ENCODE results near the gene FNDC3B. TPM values are rescaled to one million over a fixed set of nuclear protein-coding genes. Genes with fewer than 3 reads are reported as not detected.

FNDC3B gene
- total and polyA plus RNA-seq, 5 donors from 2014 or later, result 6.8 to 31.8 (median 11.7) TPM

- Mint-ChIP-seq H3K9me3 (peaks cover 0 to 2% (median 0%) of the 10 kb centered on the region in 7 donors), H3K4me1 (peaks cover 20 to 22% (median 20%) of the 10 kb centered on the region in 4 donors), H3K27me3 (no peaks in the 10 kb centered on the region), H3K27ac (no peak overlapping the region), H3K4me3 (no peak overlapping the region), H3K36me3 (peaks cover 3% of the 10 kb centered on the region)
- H3K4me3 ChIP-seq (ENCODE audit: low read depth, low read length), result no peak overlapping the region
- no peak overlapping the region for H3K27ac ChIP-seq (ENCODE audit: insufficient read depth, low read length, poor library complexity, severe bottlenecking)
- no peak for ATAC-seq (ENCODE audit: low read depth in 2 of 2)
- no peaks in the 10 kb centered on the region for H3K4me1 ChIP-seq (ENCODE audit: control insufficient read depth, insufficient read depth, low read length, poor library complexity, severe bottlenecking)
- DNase-seq, result no peak
- H3K36me3 ChIP-seq (ENCODE audit: control insufficient read depth, insufficient read depth, low read length), result no peaks in the 10 kb centered on the region
- H3K27me3 ChIP-seq (ENCODE audit: control insufficient read depth, insufficient read depth, low read length), result no peaks in the 10 kb centered on the region
- H3K9me3 ChIP-seq (ENCODE audit: control insufficient read depth in 2 of 2, low read length in 2 of 2), result no peaks in the 10 kb centered on the region
Observed at GRCh38 chr3:172159376-172159775, 120.0 kb downstream of the FNDC3B start.

DNA sequence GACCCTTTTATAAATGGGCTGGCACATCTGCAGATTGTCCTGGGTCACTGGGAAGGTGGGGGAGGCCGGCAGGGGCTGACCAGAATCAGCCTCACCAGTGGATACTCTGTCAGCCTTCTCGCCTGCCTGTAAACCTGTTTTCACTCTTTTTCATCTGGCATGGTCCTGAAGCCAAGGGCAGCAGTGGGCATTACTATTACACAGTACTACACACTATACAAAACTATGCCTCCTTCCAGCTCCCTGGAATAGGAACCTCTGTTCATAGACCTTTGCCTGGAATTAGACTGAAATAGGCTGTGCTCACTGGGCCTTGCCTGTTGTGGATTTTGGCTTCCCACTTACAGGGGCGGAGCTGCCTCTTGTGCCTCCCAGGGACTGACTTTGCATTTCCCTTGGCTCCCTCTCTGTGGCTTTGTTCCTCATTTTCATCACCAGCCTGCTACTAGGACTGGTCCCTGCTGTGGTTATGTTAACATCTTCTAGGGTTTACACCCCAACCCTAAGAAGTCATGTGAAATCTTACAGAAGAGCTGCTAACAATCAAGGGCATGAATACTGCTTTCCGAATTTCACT is 120.7 kb downstream of the FNDC3B start:
- Histone ChIP-seq H3K9me3 (ENCODE audit: control insufficient read depth in 2 of 2, low read length in 2 of 2) (no peaks in the 10 kb centered on the region), H3K27ac (ENCODE audit: insufficient read depth, low read length, poor library complexity, severe bottlenecking) (no peak overlapping the region), H3K36me3 (ENCODE audit: control insufficient read depth, insufficient read depth, low read length) (no peaks in the 10 kb centered on the region), H3K27me3 (ENCODE audit: control insufficient read depth, insufficient read depth, low read length) (no peaks in the 10 kb centered on the region), H3K4me1 (ENCODE audit: control insufficient read depth, insufficient read depth, low read length, poor library complexity, severe bottlenecking) (no peaks in the 10 kb centered on the region), H3K4me3 (ENCODE audit: low read depth, low read length) (no peak overlapping the region)
- Mint-ChIP-seq H3K27ac (peak overlapping the region in 2 of 3 donors; percentile 37 to 83), H3K4me1 (peaks cover 13 to 22% (median 16%) of the 10 kb centered on the region in 4 donors), H3K4me3 (no peak overlapping the region), H3K36me3 (peaks cover 3% of the 10 kb centered on the region), H3K27me3 (no peaks in the 10 kb centered on the region), H3K9me3 (no peaks in the 10 kb centered on the region)
- ATAC-seq (ENCODE audit: low read depth in 2 of 2) (no peak), DNase-seq (no peak)

GRCh38 chr3:172161133-172161789 is 121.9 kb downstream of the FNDC3B start:
- no peak overlapping the region for H3K4me3 Mint-ChIP-seq
- ATAC-seq (ENCODE audit: low read depth in 2 of 2), result no peak

GRCh38 chr3:172161959-172162358 is 122.6 kb downstream of the FNDC3B start:
- ATAC-seq (ENCODE audit: low read depth in 2 of 2) (no peak), DNase-seq (no peak)
- Mint-ChIP-seq H3K36me3 (peaks cover 3% of the 10 kb centered on the region), H3K27me3 (no peaks in the 10 kb centered on the region), H3K27ac (no peak overlapping the region), H3K4me1 (peaks cover 10 to 15% (median 11%) of the 10 kb centered on the region in 4 donors), H3K4me3 (no peak overlapping the region), H3K9me3 (no peaks in the 10 kb centered on the region)
- no peak overlapping the region for H3K27ac ChIP-seq (ENCODE audit: insufficient read depth, low read length, poor library complexity, severe bottlenecking)
- no peaks in the 10 kb centered on the region for H3K4me1 ChIP-seq (ENCODE audit: control insufficient read depth, insufficient read depth, low read length, poor library complexity, severe bottlenecking)
- H3K36me3 ChIP-seq (ENCODE audit: control insufficient read depth, insufficient read depth, low read length), result no peaks in the 10 kb centered on the region
- no peaks in the 10 kb centered on the region for H3K27me3 ChIP-seq (ENCODE audit: control insufficient read depth, insufficient read depth, low read length)
- H3K4me3 ChIP-seq (ENCODE audit: low read depth, low read length), result no peak overlapping the region
- no peaks in the 10 kb centered on the region for H3K9me3 ChIP-seq (ENCODE audit: control insufficient read depth in 2 of 2, low read length in 2 of 2)

More at GRCh38 chr3:172161133-172161789, 121.9 kb downstream of the FNDC3B start:
- no peak for DNase-seq
- Histone ChIP-seq H3K36me3 (ENCODE audit: control insufficient read depth, insufficient read depth, low read length) (no peaks in the 10 kb centered on the region), H3K27me3 (ENCODE audit: control insufficient read depth, insufficient read depth, low read length) (no peaks in the 10 kb centered on the region), H3K4me1 (ENCODE audit: control insufficient read depth, insufficient read depth, low read length, poor library complexity, severe bottlenecking) (no peaks in the 10 kb centered on the region), H3K9me3 (ENCODE audit: control insufficient read depth in 2 of 2, low read length in 2 of 2) (no peaks in the 10 kb centered on the region), H3K27ac (ENCODE audit: insufficient read depth, low read length, poor library complexity, severe bottlenecking) (no peak overlapping the region), H3K4me3 (ENCODE audit: low read depth, low read length) (no peak overlapping the region)
- H3K9me3 Mint-ChIP-seq, result no peaks in the 10 kb centered on the region
- H3K4me1 Mint-ChIP-seq, result peaks cover 11 to 19% (median 12%) of the 10 kb centered on the region in 4 donors
- H3K27ac Mint-ChIP-seq, result peak overlapping the region in 2 of 3 donors; percentile 52 to 60
- H3K27me3 Mint-ChIP-seq, result no peaks in the 10 kb centered on the region
- peaks cover 3% of the 10 kb centered on the region for H3K36me3 Mint-ChIP-seq

- Mint-ChIP-seq H3K27me3 (no peaks in the 10 kb centered on the region), H3K27ac (no peak overlapping the region), H3K9me3 (peaks cover 0 to 2% (median 0%) of the 10 kb centered on the region in 7 donors), H3K4me1 (peaks cover 7 to 21% (median 16%) of the 10 kb centered on the region in 4 donors), H3K4me3 (no peak overlapping the region), H3K36me3 (no peaks in the 10 kb centered on the region)
- no peak for ATAC-seq (ENCODE audit: low read depth in 2 of 2)
- no peak overlapping the region for H3K4me3 ChIP-seq (ENCODE audit: low read depth, low read length)
- no peaks in the 10 kb centered on the region for H3K9me3 ChIP-seq (ENCODE audit: control insufficient read depth in 2 of 2, low read length in 2 of 2)
- H3K27me3 ChIP-seq (ENCODE audit: control insufficient read depth, insufficient read depth, low read length), result no peaks in the 10 kb centered on the region
- H3K4me1 ChIP-seq (ENCODE audit: control insufficient read depth, insufficient read depth, low read length, poor library complexity, severe bottlenecking), result no peaks in the 10 kb centered on the region
- no peak for DNase-seq
- H3K27ac ChIP-seq (ENCODE audit: insufficient read depth, low read length, poor library complexity, severe bottlenecking), result no peak overlapping the region
- no peaks in the 10 kb centered on the region for H3K36me3 ChIP-seq (ENCODE audit: control insufficient read depth, insufficient read depth, low read length)
Observed at GRCh38 chr3:172163320-172163719, 123.9 kb downstream of the FNDC3B start.

GRCh38 chr3:172164620-172165362 is 125.4 kb downstream of the FNDC3B start:
- ATAC-seq (ENCODE audit: low read depth in 2 of 2), result no peak
- no peak overlapping the region for H3K4me3 Mint-ChIP-seq
- peaks cover 0 to 2% (median 0%) of the 10 kb centered on the region in 7 donors for H3K9me3 Mint-ChIP-seq
- no peak for DNase-seq
- no peaks in the 10 kb centered on the region for H3K36me3 ChIP-seq (ENCODE audit: control insufficient read depth, insufficient read depth, low read length)
- H3K27me3 ChIP-seq (ENCODE audit: control insufficient read depth, insufficient read depth, low read length), result no peaks in the 10 kb centered on the region
- peaks cover 6 to 28% (median 16%) of the 10 kb centered on the region in 4 donors for H3K4me1 Mint-ChIP-seq
- no peaks in the 10 kb centered on the region for H3K4me1 ChIP-seq (ENCODE audit: control insufficient read depth, insufficient read depth, low read length, poor library complexity, severe bottlenecking)
- no peak overlapping the region for H3K27ac ChIP-seq (ENCODE audit: insufficient read depth, low read length, poor library complexity, severe bottlenecking)
- no peak overlapping the region for H3K4me3 ChIP-seq (ENCODE audit: low read depth, low read length)
- H3K27ac Mint-ChIP-seq, result no peak overlapping the region
- H3K36me3 Mint-ChIP-seq, result peaks cover 8% of the 10 kb centered on the region
- no peaks in the 10 kb centered on the region for H3K27me3 Mint-ChIP-seq
- H3K9me3 ChIP-seq (ENCODE audit: control insufficient read depth in 2 of 2, low read length in 2 of 2), result no peaks in the 10 kb centered on the region

GRCh38 chr3:172166261-172166660 is 126.9 kb downstream of the FNDC3B start:
- Mint-ChIP-seq H3K4me1 (peaks cover 6 to 30% (median 20%) of the 10 kb centered on the region in 4 donors), H3K9me3 (peaks cover 0 to 2% (median 0%) of the 10 kb centered on the region in 7 donors), H3K36me3 (peaks cover 8% of the 10 kb centered on the region), H3K27me3 (no peaks in the 10 kb centered on the region), H3K27ac (no peak overlapping the region), H3K4me3 (no peak overlapping the region)
- no peaks in the 10 kb centered on the region for H3K36me3 ChIP-seq (ENCODE audit: control insufficient read depth, insufficient read depth, low read length)
- H3K27me3 ChIP-seq (ENCODE audit: control insufficient read depth, insufficient read depth, low read length), result no peaks in the 10 kb centered on the region
- no peaks in the 10 kb centered on the region for H3K4me1 ChIP-seq (ENCODE audit: control insufficient read depth, insufficient read depth, low read length, poor library complexity, severe bottlenecking)
- no peaks in the 10 kb centered on the region for H3K9me3 ChIP-seq (ENCODE audit: control insufficient read depth in 2 of 2, low read length in 2 of 2)
- no peak overlapping the region for H3K4me3 ChIP-seq (ENCODE audit: low read depth, low read length)
- DNase-seq, result no peak
- ATAC-seq (ENCODE audit: low read depth in 2 of 2), result no peak
- H3K27ac ChIP-seq (ENCODE audit: insufficient read depth, low read length, poor library complexity, severe bottlenecking), result no peak overlapping the region
